CD4-positive, alpha-beta T cell treated with Interleukin-21 for 1 hour (primary cell): ENCODE data around the gene PISD.
A peak's percentile ranks its signal among the peaks of the same experiment; 100 is the strongest.

Experiments
- DNase-seq: peaks from one replicate; pipeline ENCODE4 v3.0.0-alpha.2; 2020

PISD gene

GRCh38 chr22:31652088-31652487, 9.9 kb downstream of the PISD start:
- DNase-seq = no peak

DNA sequence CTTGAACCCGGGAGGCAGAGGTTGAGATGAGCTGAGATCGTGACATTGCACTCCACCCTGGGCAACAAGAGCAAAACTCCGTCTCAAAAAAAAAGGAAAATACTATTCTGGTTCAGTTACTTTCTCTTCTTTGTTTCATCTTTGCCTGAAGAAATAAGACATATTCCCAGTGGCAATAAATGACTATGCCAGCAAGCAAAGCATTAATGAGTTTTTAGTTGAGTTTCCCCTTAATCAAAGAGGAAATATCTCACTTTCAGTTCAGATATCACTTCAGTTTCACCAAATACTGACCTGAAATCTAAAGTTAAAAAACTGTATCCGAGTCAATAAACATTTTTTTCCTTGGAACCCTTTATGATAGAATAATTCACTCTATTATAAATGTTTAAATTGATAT, 10.4 kb downstream of the PISD start:
- no peak for DNase-seq

- DNase-seq = no peak
These were observed 11.6 kb downstream of the PISD start for GRCh38 chr22:31650391-31650790.

DNA sequence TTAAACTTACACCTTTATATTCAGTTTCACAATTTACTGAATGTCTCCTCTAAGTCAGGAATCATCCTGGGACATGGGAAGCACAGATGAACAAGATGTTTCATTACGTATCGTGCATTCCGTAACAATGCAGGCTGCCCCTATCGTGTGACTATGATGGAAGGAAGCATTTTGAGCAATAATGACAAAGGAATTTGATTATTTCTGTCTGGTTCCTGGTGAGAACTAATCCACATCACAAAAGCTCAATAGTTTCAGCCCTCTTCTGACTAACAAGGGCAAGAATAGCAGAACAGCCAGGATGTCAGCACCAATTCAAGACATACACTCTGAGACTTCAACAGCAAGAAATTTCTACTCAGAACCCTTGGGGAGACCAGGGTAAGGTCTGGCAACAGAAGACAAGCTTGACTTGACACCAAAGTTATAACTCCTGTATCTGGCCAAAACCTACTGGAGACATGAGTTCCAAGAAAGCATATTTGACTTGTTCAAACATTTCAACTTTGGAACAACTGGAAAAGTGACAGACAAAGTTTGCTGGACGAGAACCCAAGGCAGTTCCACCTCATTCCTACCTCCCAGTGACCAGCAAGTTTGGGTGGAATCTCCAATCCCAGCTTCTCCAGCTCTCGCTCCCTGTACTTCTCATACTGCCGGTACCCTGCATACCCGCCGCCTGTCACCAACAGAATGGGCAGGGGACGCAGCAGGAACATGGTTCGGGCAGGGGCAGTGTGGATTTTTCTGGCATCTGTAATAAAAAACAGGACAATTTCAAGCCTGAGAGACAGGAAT, 14.3 kb downstream of the PISD start:
- DNase-seq = no peak

GRCh38 chr22:31647066-31647465, 14.9 kb downstream of the PISD start:
- DNase-seq = no peak

DNA sequence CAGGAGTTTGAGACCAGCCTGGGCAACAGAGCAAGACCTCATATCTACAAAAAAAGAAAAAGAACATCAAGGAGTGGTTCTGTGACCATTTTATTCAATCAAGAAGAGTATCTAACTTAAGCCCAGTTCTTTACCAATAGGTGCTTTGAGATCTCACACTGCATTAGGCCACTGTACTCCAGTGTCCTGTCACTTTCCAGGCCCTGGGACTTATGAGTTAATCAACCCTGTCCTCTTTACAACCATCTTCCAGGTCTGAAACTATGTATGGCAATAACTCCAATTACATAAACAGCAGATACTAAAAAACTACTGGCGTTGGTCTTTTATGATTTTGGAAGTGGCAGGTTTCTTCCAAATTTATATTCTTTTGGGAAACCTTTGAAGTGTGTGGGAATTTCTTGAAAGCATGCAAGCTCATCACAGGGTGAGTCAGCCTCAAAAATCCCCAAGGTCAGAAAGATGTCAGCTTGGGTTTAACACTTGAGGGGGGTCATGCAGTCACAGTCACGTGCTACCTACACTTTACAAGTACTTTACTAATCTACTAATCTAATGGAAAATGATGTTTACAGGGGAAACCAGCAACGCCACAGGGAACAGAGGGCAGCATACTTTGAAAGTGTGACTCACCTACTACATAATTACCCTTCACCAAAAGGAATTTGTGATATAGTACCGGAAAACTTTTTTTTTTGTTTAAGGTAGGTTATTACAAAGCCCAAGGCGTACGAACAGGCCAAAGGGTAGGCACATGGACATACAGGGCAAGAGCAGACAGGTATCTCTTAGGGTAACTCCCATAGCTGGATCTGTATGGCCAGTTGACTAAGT, 15.6 kb downstream of the PISD start:
- no peak for DNase-seq

DNA sequence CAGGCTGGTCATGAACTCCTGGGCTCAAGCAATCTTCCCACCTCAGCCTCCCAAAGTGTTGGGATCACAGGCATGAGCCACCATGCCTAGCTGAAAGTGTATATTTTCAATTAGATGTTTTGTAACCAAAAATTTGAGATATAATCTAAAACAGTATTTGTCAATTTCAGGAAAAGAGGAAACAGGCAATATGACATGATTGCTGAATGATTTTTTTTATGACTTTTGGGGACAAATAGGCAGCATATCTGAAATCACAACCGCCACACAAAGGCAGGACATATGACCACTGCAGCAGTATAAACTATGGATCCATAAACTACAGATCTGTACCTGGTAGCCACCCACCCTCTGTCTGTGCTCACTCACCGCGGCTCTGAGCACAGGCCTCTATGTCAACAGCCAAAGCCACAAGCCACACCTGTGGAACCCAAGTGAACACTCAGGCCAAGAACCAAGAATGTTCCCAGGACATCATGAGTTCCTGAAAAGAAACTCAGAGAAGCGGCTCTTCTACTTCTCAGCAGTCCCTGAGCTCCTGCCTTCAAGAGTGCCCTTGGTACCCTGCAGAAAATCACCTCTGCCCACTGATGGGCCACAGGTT, 22.5 kb downstream of the PISD start:
- DNase-seq = no peak

- DNase-seq = no peak
These were observed 24.0 kb downstream of the PISD start for GRCh38 chr22:31637891-31638618.

GRCh38 chr22:31637447-31637890, 24.5 kb downstream of the PISD start:
- peak; percentile 23 for DNase-seq

GRCh38 chr22:31635638-31636306, 26.2 kb downstream of the PISD start:
- no peak for DNase-seq

DNA sequence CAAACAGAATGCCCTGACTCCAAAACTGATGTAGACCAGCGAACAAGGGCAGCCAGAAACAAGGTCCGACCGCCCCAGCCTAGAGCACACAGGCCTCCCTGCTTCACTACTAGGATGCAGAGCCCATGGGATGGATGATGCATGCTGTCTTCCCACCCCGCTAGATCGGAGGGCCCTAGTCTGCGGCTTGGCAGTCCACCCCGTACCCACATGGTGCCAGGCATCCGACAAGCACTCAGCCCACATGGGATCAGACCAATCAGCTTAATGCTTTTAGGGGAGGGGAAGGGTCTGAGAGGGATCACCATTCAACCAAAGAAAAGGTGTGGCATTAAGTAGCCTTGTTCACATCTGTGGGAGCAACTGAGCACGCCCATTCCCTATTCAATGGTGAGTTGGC, 30.6 kb downstream of the PISD start:
- DNase-seq = no peak

DNA sequence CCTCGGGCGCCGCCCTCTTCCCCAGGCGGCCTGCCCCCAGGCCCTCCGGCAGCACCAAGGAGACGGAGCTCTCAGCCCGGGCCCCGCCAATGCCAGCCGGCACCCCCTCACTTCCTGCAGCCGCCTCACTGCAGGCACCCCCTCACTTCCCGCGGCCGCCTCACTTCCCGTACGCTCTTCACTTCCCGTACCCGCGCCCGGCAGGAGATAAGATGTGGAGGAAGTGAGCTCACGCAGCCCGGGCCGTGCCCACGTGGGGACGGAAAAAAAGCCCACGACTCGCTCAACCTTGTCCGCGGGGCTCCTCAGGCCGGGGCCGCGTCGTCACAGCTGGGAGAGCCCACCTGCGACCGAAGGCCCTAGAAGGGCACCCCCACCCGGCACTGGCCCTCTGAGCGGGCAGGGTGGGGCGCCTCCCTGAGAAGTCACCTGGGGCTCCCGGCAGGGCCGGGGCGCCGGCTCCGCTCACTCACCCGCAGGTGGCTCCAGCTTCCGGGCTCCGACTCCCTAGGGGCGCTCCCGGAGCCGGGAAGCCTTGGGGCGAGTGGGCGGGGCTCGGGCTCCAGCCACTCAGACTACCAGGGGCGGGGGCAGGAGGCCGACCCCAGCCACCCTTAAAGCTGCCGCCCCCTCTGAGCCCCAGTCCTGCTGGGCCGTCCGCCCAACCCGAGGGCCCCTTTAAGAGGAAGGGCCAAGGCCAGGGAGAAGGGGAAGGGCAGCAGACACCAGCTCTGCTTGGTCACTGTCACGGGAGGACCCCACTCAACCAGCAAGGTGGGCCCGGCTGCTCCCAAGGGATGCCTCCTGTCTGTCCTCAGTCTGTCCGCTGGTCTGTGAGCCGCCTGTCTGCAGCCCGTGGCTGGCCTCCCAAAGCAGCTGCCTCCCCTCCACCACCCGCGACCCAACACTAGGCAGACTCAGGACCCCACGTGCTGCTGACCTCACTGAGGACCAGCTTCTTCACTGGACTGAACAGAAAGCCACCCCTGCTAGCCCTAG, 31.4 kb downstream of the PISD start:
- DNase-seq = peak; percentile 94

DNA sequence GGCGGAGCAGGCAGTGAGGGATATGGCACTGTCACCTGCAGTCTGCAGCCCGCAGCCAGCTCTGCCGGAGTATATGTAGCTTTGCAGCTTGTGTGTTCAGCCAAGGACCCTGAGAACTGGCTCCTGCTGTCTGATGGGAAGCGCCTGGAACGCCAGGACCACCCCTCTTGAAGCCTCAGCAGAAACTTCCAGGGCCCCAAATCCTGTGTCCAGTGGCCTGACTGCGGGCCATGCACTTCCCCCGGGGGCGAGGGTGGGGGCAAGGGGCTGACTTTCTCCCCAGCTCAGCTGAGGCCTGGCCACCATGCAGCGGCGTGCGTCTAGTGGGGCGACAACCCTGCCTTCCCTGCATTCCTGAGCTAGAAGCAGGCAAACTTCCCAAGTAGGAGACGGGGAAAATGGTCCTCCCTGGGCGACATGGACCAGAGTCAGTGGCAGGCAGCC, 32.3 kb downstream of the PISD start:
- no peak for DNase-seq

DNA sequence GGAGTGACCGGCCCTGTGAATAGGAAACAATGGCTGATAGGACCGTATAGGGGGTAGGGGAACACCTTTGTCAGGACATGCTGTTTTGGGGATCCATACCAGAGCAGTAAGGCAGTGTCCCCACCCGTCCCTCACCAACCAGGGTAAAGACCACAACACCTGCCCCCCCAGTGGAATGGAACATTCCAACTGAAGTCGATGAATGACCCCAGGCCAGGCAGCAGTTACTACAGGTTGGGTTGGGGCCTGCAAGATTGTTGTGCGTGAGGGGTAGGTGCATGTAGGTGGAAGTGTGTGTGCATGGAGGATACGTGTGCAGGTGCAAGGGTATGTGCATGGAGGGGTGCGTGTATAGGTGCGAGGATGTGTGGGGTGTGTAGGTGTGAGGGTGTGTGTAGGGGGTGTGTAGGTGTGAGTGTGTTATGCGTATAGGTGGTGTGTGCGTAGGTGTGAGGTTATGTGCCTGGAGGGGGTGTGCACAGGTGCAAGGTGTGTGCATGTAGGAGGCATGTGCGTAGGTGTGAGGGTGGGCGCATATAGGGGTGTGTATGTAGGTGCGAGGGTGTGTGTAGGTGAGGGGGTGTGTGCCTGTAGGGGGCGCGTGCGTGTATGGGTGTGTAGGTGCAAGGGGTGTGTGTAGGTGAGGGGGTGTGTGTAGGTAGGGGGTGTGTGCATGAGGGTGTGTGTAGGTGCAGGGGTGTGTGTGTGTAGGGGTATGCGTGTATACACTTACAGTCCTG, 32.9 kb downstream of the PISD start:
- DNase-seq = peak; percentile 24

DNA sequence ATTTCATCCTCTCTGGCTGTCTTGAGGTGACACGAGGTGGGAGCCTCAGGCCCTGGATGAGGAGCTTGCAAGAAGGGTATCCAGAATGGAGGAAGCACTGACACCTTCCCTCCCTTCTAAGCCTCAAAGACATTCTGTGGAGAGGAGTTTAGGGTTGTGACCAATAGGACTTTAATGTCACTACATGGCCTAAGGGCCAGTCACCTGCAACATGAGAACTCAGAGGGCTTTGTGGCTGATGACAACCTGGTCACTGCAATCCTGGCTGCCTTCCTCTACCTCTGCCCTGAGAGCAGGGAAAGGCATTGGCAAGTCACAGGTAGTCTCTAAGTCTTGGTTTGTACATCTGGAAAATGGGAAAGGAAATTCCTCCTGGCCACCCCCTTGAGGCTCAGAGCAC, 33.7 kb downstream of the PISD start:
- DNase-seq = no peak

GRCh38 chr22:31627223-31627731, 34.7 kb downstream of the PISD start:
- DNase-seq = no peak

DNA sequence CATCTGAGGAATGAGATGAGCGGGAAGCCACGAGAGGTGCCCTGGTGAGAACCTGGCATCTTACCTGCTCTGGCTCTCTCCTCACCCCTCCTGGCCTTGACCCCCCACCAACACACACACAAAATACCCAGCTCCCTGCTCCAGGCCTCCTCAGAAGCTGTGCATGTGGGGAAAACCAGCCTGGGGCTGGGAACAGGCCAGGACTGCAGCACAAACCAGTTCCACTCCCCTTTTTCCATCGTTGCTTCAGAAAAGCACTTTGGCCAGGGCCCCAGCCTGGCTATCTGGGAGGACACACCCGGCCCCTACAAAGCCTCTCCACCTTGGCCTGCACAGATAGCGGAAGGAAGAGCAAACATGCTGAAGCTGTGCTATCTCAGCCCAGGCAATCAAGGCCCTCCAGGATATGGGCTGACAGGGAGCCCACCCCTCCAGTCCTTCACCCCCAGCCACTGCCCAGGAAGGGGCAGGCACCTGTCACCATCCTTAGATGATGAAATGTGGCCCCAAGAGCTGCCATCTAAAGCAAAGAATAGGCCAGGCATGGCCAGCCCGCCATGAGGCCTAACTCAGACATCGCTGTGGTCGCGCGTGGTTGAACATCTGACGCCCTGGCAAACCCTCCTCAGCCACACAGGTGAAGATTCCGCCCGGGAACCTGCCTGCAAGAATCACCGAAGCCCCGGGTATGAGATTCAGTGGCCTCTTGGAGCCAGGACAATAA, 35.4 kb downstream of the PISD start:
- DNase-seq = no peak

- no peak for DNase-seq
These were observed 36.2 kb downstream of the PISD start for GRCh38 chr22:31625661-31626426.

DNA sequence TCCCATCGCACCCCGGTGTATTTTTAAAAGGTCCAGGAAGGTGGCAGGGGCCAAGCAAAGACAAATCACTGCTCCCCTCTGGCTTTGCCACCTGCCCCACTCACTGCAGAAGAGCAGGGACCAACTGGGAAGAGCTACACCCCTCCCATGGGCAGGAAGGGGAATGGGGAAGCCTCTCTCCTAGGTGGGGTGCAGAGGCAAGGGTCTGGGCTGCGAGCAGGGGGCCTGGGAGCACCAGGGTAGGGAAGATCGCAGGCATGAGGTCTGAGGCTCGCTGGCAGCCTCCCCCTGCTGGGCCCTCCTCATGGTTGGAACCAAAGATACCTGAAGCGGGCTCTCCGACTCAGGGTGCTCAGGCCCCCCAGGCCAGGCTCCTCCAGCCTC, 36.8 kb downstream of the PISD start:
- no peak for DNase-seq
